SU-DHL-6 (cell line): ENCODE measurements around the gene TP73.

Experiments used
- H2AFZ ChIP-seq: fragments of 200-600 bp; sonication (generic); 2 replicates; pipeline ENCODE4 v1.6.1; 2014; ENCODE audit warnings: low read depth, mild to moderate bottlenecking, moderate library complexity, mixed read lengths, antibody characterized with exemption, low read length; ENCODE audit not compliant: severe bottlenecking
- H3F3A ChIP-seq: fragments of 200-600 bp; shearing (Covaris generic); 2 replicates; pipeline ENCODE4 v1.6.0; 2016; ENCODE audit warnings: antibody characterized with exemption, mild to moderate bottlenecking; ENCODE audit not compliant: insufficient read depth
- H3K27ac ChIP-seq: fragments of 200-600 bp; sonication (generic); 2 replicates; pipeline ENCODE4 v1.5.1; 2016; ENCODE audit warnings: low read depth, mild to moderate bottlenecking, low read length, moderate library complexity, mixed read lengths
- H3K27me3 ChIP-seq: fragments of 200-600 bp; sonication (generic), shearing (Covaris generic); 2 replicates; pipeline ENCODE4 v1.6.0; 2014; ENCODE audit warnings: mild to moderate bottlenecking, low read length
- H3K36me3 ChIP-seq: fragments of 200-600 bp; sonication (generic); 2 replicates; pipeline ENCODE4 v1.6.1; 2014; ENCODE audit warnings: mild to moderate bottlenecking, low read length, mixed read lengths
- H3K4me2 ChIP-seq: fragments of 300-600, 200-600 bp; shearing (Covaris generic), sonication (generic); 2 replicates; pipeline ENCODE4 v1.6.0; 2014; ENCODE audit warnings: low read length, low read depth, mild to moderate bottlenecking; ENCODE audit not compliant: poor library complexity, severe bottlenecking
- H3K4me3 ChIP-seq: fragments of 200-600 bp; sonication (generic); 2 replicates; pipeline ENCODE4 v1.5.1; 2014; ENCODE audit warnings: antibody characterized with exemption, low read length, mild to moderate bottlenecking, mixed read lengths; ENCODE audit not compliant: insufficient read depth, poor library complexity, severe bottlenecking
- H3K79me2 ChIP-seq: fragments of 200-600 bp; sonication (generic); 2 replicates; pipeline ENCODE4 v1.6.1; 2014; ENCODE audit warnings: mild to moderate bottlenecking, low read length, moderate library complexity; ENCODE audit not compliant: insufficient read depth
- H3K9ac ChIP-seq: fragments of 200-600 bp; sonication (generic); 2 replicates; pipeline ENCODE4 v1.7.0; 2014; ENCODE audit warnings: mild to moderate bottlenecking, low read length
- H3K9me2 ChIP-seq: fragments of 200-600 bp; sonication (generic); replicated peaks from 2 replicates; pipeline ENCODE4 v1.6.1; 2014; ENCODE audit warnings: low read length; ENCODE audit not compliant: insufficient read depth
- H3K9me3 ChIP-seq: fragments of 200-600 bp; sonication (generic); 2 replicates; pipeline ENCODE4 v1.6.1; 2014; ENCODE audit warnings: low read length, mixed read lengths; ENCODE audit not compliant: insufficient read depth
- H4K20me1 ChIP-seq: fragments of 200-600 bp; sonication (generic); 2 replicates; pipeline ENCODE4 v1.6.1; 2014; ENCODE audit warnings: low read depth, mild to moderate bottlenecking, antibody characterized with exemption, low read length, moderate library complexity, mixed read lengths
- EZH2phosphoT487 ChIP-seq: fragments of 200-600 bp; sonication (generic), shearing (Covaris generic); conservative IDR thresholded peaks from 2 replicates; pipeline ENCODE4 v1.6.1; 2018; ENCODE audit warnings: mild to moderate bottlenecking, antibody characterized with exemption, low read length, moderate library complexity, mixed read lengths
- TF ChIP-seq, protein P1 (sequence below): fragments of 200-600 bp; sonication (generic); IDR thresholded peaks from one replicate; pipeline ENCODE4 v1.5.1; 2017; ENCODE audit warnings: antibody characterized with exemption, mild to moderate bottlenecking, low read length, moderate library complexity; ENCODE audit not compliant: insufficient read depth, poor library complexity, severe bottlenecking

Gene TP73

DNA sequence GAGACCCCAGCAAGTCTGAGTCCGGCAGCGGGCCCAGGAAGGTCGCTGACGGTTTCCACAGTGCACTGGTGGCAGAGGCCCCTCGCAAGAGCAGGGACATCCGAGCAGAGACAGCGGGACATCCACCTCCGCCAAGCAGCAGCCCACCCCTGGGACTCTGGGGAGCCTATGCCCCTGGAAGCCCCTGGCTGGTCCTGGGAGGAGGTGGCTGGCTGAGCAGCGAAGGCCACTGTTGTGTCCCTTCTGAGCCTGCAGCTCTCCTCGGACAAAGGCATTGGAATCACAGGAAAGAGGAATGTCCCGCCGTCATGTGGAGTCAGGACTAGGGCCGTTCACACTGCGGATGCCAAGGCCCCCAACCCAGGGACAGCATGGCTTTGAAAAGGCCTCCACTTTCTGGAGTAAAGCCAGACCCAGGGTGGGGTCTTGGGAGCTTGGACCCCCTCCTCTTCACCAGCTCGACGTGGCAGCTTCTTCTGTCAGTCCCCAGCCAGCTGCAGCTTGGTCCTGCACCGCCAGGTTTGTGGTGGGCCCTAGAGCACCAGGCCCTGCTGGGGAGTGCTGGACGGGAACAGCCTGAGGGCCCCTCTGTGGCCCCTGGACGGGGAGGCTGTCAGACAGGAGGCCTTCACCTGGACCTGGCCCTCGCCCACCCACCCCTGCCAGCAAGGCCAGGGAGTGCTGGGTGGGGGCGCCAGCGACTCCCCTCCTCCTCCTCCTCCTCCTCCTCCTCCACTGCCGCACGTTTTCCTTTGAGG lies 42.4 kb upstream of the TP73 start:
- H3K79me2 ChIP-seq = no peaks in the 10 kb centered on the region
- no peaks in the 10 kb centered on the region for H3K36me3 ChIP-seq
- no peaks in the 10 kb centered on the region for H3F3A ChIP-seq
- no peaks in the 10 kb centered on the region for H3K9me2 ChIP-seq
- no peak overlapping the region for H2AFZ ChIP-seq
- H4K20me1 ChIP-seq = no peaks in the 10 kb centered on the region
- H3K9me3 ChIP-seq = no peaks in the 10 kb centered on the region
- no peak overlapping the region for H3K4me2 ChIP-seq
- TF ChIP-seq EZH2phosphoT487 = no peak
- TF ChIP-seq, protein P1, sequence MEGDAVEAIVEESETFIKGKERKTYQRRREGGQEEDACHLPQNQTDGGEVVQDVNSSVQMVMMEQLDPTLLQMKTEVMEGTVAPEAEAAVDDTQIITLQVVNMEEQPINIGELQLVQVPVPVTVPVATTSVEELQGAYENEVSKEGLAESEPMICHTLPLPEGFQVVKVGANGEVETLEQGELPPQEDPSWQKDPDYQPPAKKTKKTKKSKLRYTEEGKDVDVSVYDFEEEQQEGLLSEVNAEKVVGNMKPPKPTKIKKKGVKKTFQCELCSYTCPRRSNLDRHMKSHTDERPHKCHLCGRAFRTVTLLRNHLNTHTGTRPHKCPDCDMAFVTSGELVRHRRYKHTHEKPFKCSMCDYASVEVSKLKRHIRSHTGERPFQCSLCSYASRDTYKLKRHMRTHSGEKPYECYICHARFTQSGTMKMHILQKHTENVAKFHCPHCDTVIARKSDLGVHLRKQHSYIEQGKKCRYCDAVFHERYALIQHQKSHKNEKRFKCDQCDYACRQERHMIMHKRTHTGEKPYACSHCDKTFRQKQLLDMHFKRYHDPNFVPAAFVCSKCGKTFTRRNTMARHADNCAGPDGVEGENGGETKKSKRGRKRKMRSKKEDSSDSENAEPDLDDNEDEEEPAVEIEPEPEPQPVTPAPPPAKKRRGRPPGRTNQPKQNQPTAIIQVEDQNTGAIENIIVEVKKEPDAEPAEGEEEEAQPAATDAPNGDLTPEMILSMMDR = no peak
- H3K27me3 ChIP-seq = no peaks in the 10 kb centered on the region
- H3K27ac ChIP-seq = no peak overlapping the region
- H3K4me3 ChIP-seq = no peak overlapping the region
- no peak overlapping the region for H3K9ac ChIP-seq

GRCh38 chr1:3610527-3611169 lies 41.7 kb upstream of the TP73 start:
- no peak overlapping the region for H3K4me2 ChIP-seq
- H2AFZ ChIP-seq = no peak overlapping the region

GRCh38 chr1:3611170-3612019 lies 40.9 kb upstream of the TP73 start, which contains the start of gene MEGF6:
Gene MEGF6, minus strand, starts transcription at chr1:3611508. Its CDS starts 240 bp downstream, at chr1:3611268.
- H3F3A ChIP-seq = no peaks in the 10 kb centered on the region
- no peaks in the 10 kb centered on the region for H3K27me3 ChIP-seq
- no peaks in the 10 kb centered on the region for H3K9me3 ChIP-seq
- no peaks in the 10 kb centered on the region for H3K79me2 ChIP-seq
- TF ChIP-seq, protein P1 = no peak
- TF ChIP-seq EZH2phosphoT487 = no peak
- H2AFZ ChIP-seq = no peak within 1 kb of the TSS
- no peak within 1 kb of the TSS for H3K27ac ChIP-seq
- H3K4me3 ChIP-seq = no peak within 1 kb of the TSS
- no peak within 1 kb of the TSS for H3K4me2 ChIP-seq
- no peaks in the 10 kb centered on the region for H3K9me2 ChIP-seq
- H4K20me1 ChIP-seq = no peaks in the 10 kb centered on the region
- no peak within 1 kb of the TSS for H3K9ac ChIP-seq
- H3K36me3 ChIP-seq = no peaks in the 10 kb centered on the region

More at GRCh38 chr1:3610527-3611169, 41.7 kb upstream of the TP73 start:
- Histone ChIP-seq H3K36me3 (no peaks in the 10 kb centered on the region), H3F3A (no peaks in the 10 kb centered on the region), H4K20me1 (no peaks in the 10 kb centered on the region), H3K27ac (no peak overlapping the region), H3K79me2 (no peaks in the 10 kb centered on the region), H3K27me3 (no peaks in the 10 kb centered on the region), H3K4me3 (no peak overlapping the region), H3K9me3 (no peaks in the 10 kb centered on the region), H3K9me2 (no peaks in the 10 kb centered on the region), H3K9ac (no peak overlapping the region)
- no peak for TF ChIP-seq EZH2phosphoT487
- TF ChIP-seq, protein P1 = no peak
